Liver (tissue), 9 donors: ENCODE measurements around the gene SKIC8. TPM values are rescaled to one million over a fixed set of nuclear protein-coding genes. Genes with fewer than 3 reads are reported as not detected.

Source experiments
- DNase-seq: peaks from one replicate; pipeline ENCODE4 v3.0.0-alpha.2; 2017; ENCODE audit warnings: low spot score
- H3K27ac ChIP-seq, 2 donors: one replicate each; pipeline ENCODE4 v1.7.0; 2013; ENCODE audit warnings: inconsistent platforms in 2 of 2, low read length in 2 of 2, control low read depth in 1 of 2, low read depth in 1 of 2, mild to moderate bottlenecking in 1 of 2
- H3K27me3 ChIP-seq, 4 donors: one replicate each; pipeline versions ENCODE4 v1.6.1 to v1.7.0; 2013; ENCODE audit warnings: low read length in 3 of 4, inconsistent platforms in 1 of 4, mild to moderate bottlenecking in 1 of 4, moderate library complexity in 1 of 4; ENCODE audit not compliant: control insufficient read depth in 4 of 4, insufficient read depth in 4 of 4
- H3K36me3 ChIP-seq, 4 donors: one replicate each; pipeline versions ENCODE4 v1.6.1 to v1.7.0; 2013; ENCODE audit warnings: low read length in 3 of 4, mild to moderate bottlenecking in 3 of 4, low read depth in 1 of 4, moderate library complexity in 1 of 4; ENCODE audit not compliant: control insufficient read depth in 4 of 4, insufficient read depth in 3 of 4
- H3K4me1 ChIP-seq, 4 donors: one replicate each; pipeline versions ENCODE4 v1.6.1 to v1.7.0; 2013; ENCODE audit warnings: low read length in 3 of 4, mild to moderate bottlenecking in 3 of 4, moderate library complexity in 1 of 4; ENCODE audit not compliant: control insufficient read depth in 4 of 4, insufficient read depth in 4 of 4
- H3K4me3 ChIP-seq, 3 donors: one replicate each; pipeline versions ENCODE4 v1.6.1 to v1.7.0; 2013; ENCODE audit warnings: low read length in 3 of 3, control low read depth in 1 of 3, low read depth in 1 of 3, mild to moderate bottlenecking in 1 of 3
- H3K9ac ChIP-seq, 2 donors: one replicate each; pipeline ENCODE4 v1.7.0; 2013; ENCODE audit warnings: low read length in 2 of 2, mild to moderate bottlenecking in 2 of 2, moderate library complexity in 2 of 2, control low read depth in 1 of 2, low read depth in 1 of 2
- H3K9me3 ChIP-seq, 4 donors: one replicate each; pipeline versions ENCODE4 v1.6.1 to v1.7.0; 2013; ENCODE audit warnings: low read length in 3 of 4; ENCODE audit not compliant: control insufficient read depth in 4 of 4
- CTCF ChIP-seq: fragments of 150-350 bp; IDR thresholded peaks from 2 replicates; pipeline ENCODE4 v1.5.1; 2017; ENCODE audit warnings: improper control_type of control experiment, low read depth, low read length; ENCODE audit not compliant: missing input control
- EGR1 ChIP-seq, 2 donors: IDR thresholded peaks; 2 replicates each; pipeline ENCODE4 v1.6.1; 2016 to 2018; ENCODE audit warnings: antibody characterized with exemption in 2 of 2, low read depth in 2 of 2
- FOXA1 ChIP-seq: IDR thresholded peaks from 2 replicates; pipeline ENCODE4 v1.6.1; 2016; ENCODE audit warnings: antibody characterized with exemption
- FOXA2 ChIP-seq: IDR thresholded peaks from 2 replicates; pipeline ENCODE4 v1.6.1; 2016; ENCODE audit warnings: antibody characterized with exemption
- HNF4A ChIP-seq, 2 donors: conservative IDR thresholded peaks; 2 replicates each; pipeline ENCODE4 v1.6.1; 2016; ENCODE audit warnings: antibody characterized with exemption in 2 of 2, mild to moderate bottlenecking in 2 of 2
- JUND ChIP-seq, 2 donors: IDR thresholded peaks; 2 replicates each; pipeline ENCODE4 v1.6.1; 2016; ENCODE audit warnings: antibody characterized with exemption in 2 of 2
- MAX ChIP-seq: IDR thresholded peaks from 2 replicates; pipeline ENCODE4 v1.6.1; 2016; ENCODE audit warnings: antibody characterized with exemption
- RAD21 ChIP-seq, 2 donors: IDR thresholded peaks; 2 replicates each; pipeline ENCODE4 v1.6.1; 2016; ENCODE audit warnings: antibody characterized with exemption in 2 of 2, mild to moderate bottlenecking in 2 of 2
- REST ChIP-seq: IDR thresholded peaks from 2 replicates; pipeline ENCODE4 v1.6.1; 2016; ENCODE audit warnings: antibody characterized with exemption, mild to moderate bottlenecking
- RXRA ChIP-seq, 2 donors: IDR thresholded peaks; 2 replicates each; pipeline ENCODE4 v1.6.1; 2017 to 2018; ENCODE audit warnings: antibody characterized with exemption in 2 of 2, mild to moderate bottlenecking in 1 of 2
- SP1 ChIP-seq: IDR thresholded peaks from 2 replicates; pipeline ENCODE4 v1.6.1; 2018; ENCODE audit warnings: antibody characterized with exemption, mild to moderate bottlenecking
- TAF1 ChIP-seq: conservative IDR thresholded peaks from 2 replicates; pipeline ENCODE4 v1.6.1; 2016; ENCODE audit warnings: antibody characterized with exemption, mild to moderate bottlenecking
- YY1 ChIP-seq: IDR thresholded peaks from 2 replicates; pipeline ENCODE4 v1.6.1; 2016; ENCODE audit warnings: antibody characterized with exemption, mild to moderate bottlenecking
- WGBS: extraction: QIAGEN DNeasy Blood & Tissue Kit; methylation state at CpG from one replicate; pipeline ENCODE4 v1.1.7; 2013; 5-methylcytosine and 5-hydroxymethylcytosine counted together
- polyA plus RNA-seq, 2 donors: library from polyadenylated mRNA; stranded (reverse) in 1 of 2; unstranded in 1 of 2; fragments of 200-250 nt in 1 of 2; fragments of >200 nt in 1 of 2; fragmentation: Nextera tagmentation in 1 of 2; extraction: Ambion mirVana in 1 of 2; gene quantifications; one replicate each; pipeline versions ENCODE4 v1.2.1 to v1.2.3, GENCODE V29; 2013 to 2015
- total RNA-seq, 2 donors: library from RNA; depleted of rRNA; stranded (reverse); fragments of >200 nt; gene quantifications; one replicate each; pipeline ENCODE4 v1.2.3, GENCODE V29; 2014
- donor health status: healthy.
- donor health status: healthy.
- donor health status: healthy.
- donor health status: healthy.
- donor health status: healthy.

The SKIC8 gene
- total and polyA plus RNA-seq, 4 donors = 33.4 to 48.7 (median 40.2) TPM

DNA sequence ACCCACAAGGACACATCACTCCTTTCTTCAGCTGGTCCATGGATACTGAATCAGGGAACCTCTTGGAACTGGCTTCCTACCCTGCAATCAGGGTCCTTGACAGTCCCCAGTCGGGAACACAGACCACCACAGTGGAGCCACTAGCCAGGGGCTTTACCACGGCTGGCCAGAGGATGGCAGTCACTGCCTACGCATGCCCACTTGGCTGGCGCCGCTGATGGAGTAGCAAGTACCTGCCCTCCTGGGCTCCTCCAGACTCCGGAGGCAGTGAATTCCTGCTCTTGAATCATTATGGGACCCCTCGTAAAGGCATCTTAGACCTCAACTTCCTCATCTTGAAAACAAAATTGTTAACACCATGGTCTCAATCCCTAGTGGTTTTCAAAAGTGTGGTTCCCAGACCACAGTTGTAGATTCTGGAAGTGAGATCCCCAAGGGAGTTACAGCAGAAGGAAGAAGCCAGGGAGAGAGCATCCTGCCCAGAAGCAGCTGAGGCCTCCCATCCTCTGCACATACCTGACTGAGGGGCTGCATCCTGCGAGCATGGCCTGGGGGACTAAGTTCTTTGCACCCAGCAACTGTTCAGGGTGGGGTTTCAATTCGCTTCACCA, 9.1 kb upstream of the SKIC8 start:
- peak; percentile 74 for DNase-seq
- WGBS = 21% methylated on average over 9 of the region's 9 CpGs
- Histone ChIP-seq H3K9me3 (no peaks in the 10 kb centered on the region), H3K9ac (no peak overlapping the region), H3K4me3 (no peak overlapping the region), H3K27ac (no peak overlapping the region), H3K36me3 (no peaks in the 10 kb centered on the region), H3K27me3 (peaks cover 0 to 4% (median 0%) of the 10 kb centered on the region in 4 donors), H3K4me1 (peaks cover 0 to 4% (median 1%) of the 10 kb centered on the region in 4 donors)
- TF ChIP-seq SP1 (no peak), REST (no peak), FOXA1 (no peak), HNF4A (conservative IDR thresholded peaks at IDR 0.05) (no peak), MAX (no peak), YY1 (no peak), TAF1 (no peak), EGR1 (IDR thresholded peaks at IDR 0.05; ENCODE audit: low read depth in 2 of 2) (no peak), CTCF (peak; percentile 77), RAD21 (IDR thresholded peaks at IDR 0.05) (peak; percentile 95 to 96)

- Histone ChIP-seq H3K27ac (no peak overlapping the region), H3K27me3 (peaks cover 0 to 4% (median 0%) of the 10 kb centered on the region in 4 donors), H3K9ac (no peak overlapping the region), H3K9me3 (no peaks in the 10 kb centered on the region), H3K36me3 (no peaks in the 10 kb centered on the region), H3K4me1 (peaks cover 0 to 4% (median 1%) of the 10 kb centered on the region in 4 donors), H3K4me3 (no peak overlapping the region)
- 43% methylated on average over 6 of the region's 6 CpGs for WGBS
- no peak for DNase-seq
- TF ChIP-seq FOXA1 = no peak
- TF ChIP-seq YY1 = no peak
- no peak for TF ChIP-seq FOXA2
- no peak for TF ChIP-seq CTCF
- no peak for TF ChIP-seq RAD21 (IDR thresholded peaks at IDR 0.05)
- no peak for TF ChIP-seq SP1
- no peak for TF ChIP-seq REST
- no peak for TF ChIP-seq EGR1 (IDR thresholded peaks at IDR 0.05; ENCODE audit: low read depth in 2 of 2)
- TF ChIP-seq RXRA (IDR thresholded peaks at IDR 0.05) = no peak
- TF ChIP-seq JUND (IDR thresholded peaks at IDR 0.05) = no peak
- TF ChIP-seq TAF1 = no peak
Measured at GRCh38 chr15:78307976-78308375, 8.6 kb upstream of the SKIC8 start.
